Ovary (tissue), 3 donors: ENCODE measurements around the gene PSME3.

Experiments
- CTCF ChIP-seq, 3 donors: fragments of 450-650 bp in 2 of 3; fragments of 200-600 bp in 1 of 3; IDR thresholded peaks; one replicate each; pipeline versions ENCODE4 v1.5.1 to v1.8.0; 2016 to 2022; ENCODE audit warnings: antibody characterized with exemption in 3 of 3, mild to moderate bottlenecking in 1 of 3
- EP300 ChIP-seq: sonication (generic); formaldehyde crosslinking; IDR thresholded peaks from one replicate; pipeline ENCODE4 v1.6.1; 2017; ENCODE audit warnings: antibody characterized with exemption
- POLR2A ChIP-seq: fragments of 450-650 bp; IDR thresholded peaks from one replicate; pipeline ENCODE4 v1.6.1; 2017; ENCODE audit warnings: antibody characterized with exemption, mild to moderate bottlenecking, moderate library complexity
- donor health status: DM: no; HTN: no; CAD: no.

- TF ChIP-seq CTCF (IDR thresholded peaks at IDR 0.05), result no peak
- no peak for TF ChIP-seq EP300
- TF ChIP-seq POLR2A, result no peak
Measured at GRCh38 chr17:42850954-42851353, 17.8 kb downstream of the PSME3 start, which contains the start of gene AOC3.
